SU-DHL-6 (cell line): Measurements from ENCODE around the gene CEP43.

Source experiments
- H2AFZ ChIP-seq: fragments of 200-600 bp; sonication (generic); 2 replicates; pipeline ENCODE4 v1.6.1; 2014; ENCODE audit warnings: low read depth, mild to moderate bottlenecking, moderate library complexity, mixed read lengths, antibody characterized with exemption, low read length; ENCODE audit not compliant: severe bottlenecking
- H3F3A ChIP-seq: fragments of 200-600 bp; shearing (Covaris generic); 2 replicates; pipeline ENCODE4 v1.6.0; 2016; ENCODE audit warnings: antibody characterized with exemption, mild to moderate bottlenecking; ENCODE audit not compliant: insufficient read depth
- H3K27ac ChIP-seq: fragments of 200-600 bp; sonication (generic); 2 replicates; pipeline ENCODE4 v1.5.1; 2016; ENCODE audit warnings: low read depth, mild to moderate bottlenecking, low read length, moderate library complexity, mixed read lengths
- H3K27me3 ChIP-seq: fragments of 200-600 bp; sonication (generic), shearing (Covaris generic); 2 replicates; pipeline ENCODE4 v1.6.0; 2014; ENCODE audit warnings: mild to moderate bottlenecking, low read length
- H3K36me3 ChIP-seq: fragments of 200-600 bp; sonication (generic); 2 replicates; pipeline ENCODE4 v1.6.1; 2014; ENCODE audit warnings: mild to moderate bottlenecking, low read length, mixed read lengths
- H3K4me2 ChIP-seq: fragments of 300-600, 200-600 bp; shearing (Covaris generic), sonication (generic); 2 replicates; pipeline ENCODE4 v1.6.0; 2014; ENCODE audit warnings: low read length, low read depth, mild to moderate bottlenecking; ENCODE audit not compliant: poor library complexity, severe bottlenecking
- H3K4me3 ChIP-seq: fragments of 200-600 bp; sonication (generic); 2 replicates; pipeline ENCODE4 v1.5.1; 2014; ENCODE audit warnings: antibody characterized with exemption, low read length, mild to moderate bottlenecking, mixed read lengths; ENCODE audit not compliant: insufficient read depth, poor library complexity, severe bottlenecking
- H3K79me2 ChIP-seq: fragments of 200-600 bp; sonication (generic); 2 replicates; pipeline ENCODE4 v1.6.1; 2014; ENCODE audit warnings: mild to moderate bottlenecking, low read length, moderate library complexity; ENCODE audit not compliant: insufficient read depth
- H3K9ac ChIP-seq: fragments of 200-600 bp; sonication (generic); 2 replicates; pipeline ENCODE4 v1.7.0; 2014; ENCODE audit warnings: mild to moderate bottlenecking, low read length
- H3K9me2 ChIP-seq: fragments of 200-600 bp; sonication (generic); replicated peaks from 2 replicates; pipeline ENCODE4 v1.6.1; 2014; ENCODE audit warnings: low read length; ENCODE audit not compliant: insufficient read depth
- H3K9me3 ChIP-seq: fragments of 200-600 bp; sonication (generic); 2 replicates; pipeline ENCODE4 v1.6.1; 2014; ENCODE audit warnings: low read length, mixed read lengths; ENCODE audit not compliant: insufficient read depth
- H4K20me1 ChIP-seq: fragments of 200-600 bp; sonication (generic); 2 replicates; pipeline ENCODE4 v1.6.1; 2014; ENCODE audit warnings: low read depth, mild to moderate bottlenecking, antibody characterized with exemption, low read length, moderate library complexity, mixed read lengths
- EZH2phosphoT487 ChIP-seq: fragments of 200-600 bp; sonication (generic), shearing (Covaris generic); conservative IDR thresholded peaks from 2 replicates; pipeline ENCODE4 v1.6.1; 2018; ENCODE audit warnings: mild to moderate bottlenecking, antibody characterized with exemption, low read length, moderate library complexity, mixed read lengths
- TF ChIP-seq, protein P1 (sequence below): fragments of 200-600 bp; sonication (generic); IDR thresholded peaks from one replicate; pipeline ENCODE4 v1.5.1; 2017; ENCODE audit warnings: antibody characterized with exemption, mild to moderate bottlenecking, low read length, moderate library complexity; ENCODE audit not compliant: insufficient read depth, poor library complexity, severe bottlenecking

Gene CEP43

DNA sequence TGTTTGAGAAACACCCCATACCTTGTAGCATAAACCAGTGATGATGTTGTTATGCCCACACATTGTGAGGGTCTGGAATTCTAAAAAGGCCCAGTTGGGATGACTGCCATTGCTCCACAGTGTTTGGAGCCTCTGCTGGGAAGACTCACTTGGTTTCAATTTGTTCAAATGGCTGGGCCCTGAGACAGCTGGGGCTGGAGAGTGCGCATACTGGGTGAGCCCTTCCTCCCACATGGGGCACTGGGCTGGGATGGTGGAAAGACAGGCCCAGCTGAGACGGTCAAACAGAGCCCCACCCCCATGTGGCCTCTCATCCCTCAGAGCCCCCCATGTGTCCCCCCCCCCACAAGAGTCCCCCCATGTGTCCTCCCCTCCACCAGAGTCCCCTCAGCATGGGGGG is 22.6 kb upstream of the CEP43 start:
- Histone ChIP-seq H3K79me2 (no peaks in the 10 kb centered on the region), H3K4me3 (no peak overlapping the region), H3K9ac (no peak overlapping the region), H3K36me3 (peaks cover 3% of the 10 kb centered on the region; the same call in 1 of the 2 replicates), H3K27me3 (no peaks in the 10 kb centered on the region), H3K9me3 (no peaks in the 10 kb centered on the region), H4K20me1 (no peaks in the 10 kb centered on the region), H3F3A (no peaks in the 10 kb centered on the region), H2AFZ (no peak overlapping the region), H3K9me2 (no peaks in the 10 kb centered on the region), H3K27ac (no peak overlapping the region), H3K4me2 (no peak overlapping the region)
- TF ChIP-seq, protein P1, sequence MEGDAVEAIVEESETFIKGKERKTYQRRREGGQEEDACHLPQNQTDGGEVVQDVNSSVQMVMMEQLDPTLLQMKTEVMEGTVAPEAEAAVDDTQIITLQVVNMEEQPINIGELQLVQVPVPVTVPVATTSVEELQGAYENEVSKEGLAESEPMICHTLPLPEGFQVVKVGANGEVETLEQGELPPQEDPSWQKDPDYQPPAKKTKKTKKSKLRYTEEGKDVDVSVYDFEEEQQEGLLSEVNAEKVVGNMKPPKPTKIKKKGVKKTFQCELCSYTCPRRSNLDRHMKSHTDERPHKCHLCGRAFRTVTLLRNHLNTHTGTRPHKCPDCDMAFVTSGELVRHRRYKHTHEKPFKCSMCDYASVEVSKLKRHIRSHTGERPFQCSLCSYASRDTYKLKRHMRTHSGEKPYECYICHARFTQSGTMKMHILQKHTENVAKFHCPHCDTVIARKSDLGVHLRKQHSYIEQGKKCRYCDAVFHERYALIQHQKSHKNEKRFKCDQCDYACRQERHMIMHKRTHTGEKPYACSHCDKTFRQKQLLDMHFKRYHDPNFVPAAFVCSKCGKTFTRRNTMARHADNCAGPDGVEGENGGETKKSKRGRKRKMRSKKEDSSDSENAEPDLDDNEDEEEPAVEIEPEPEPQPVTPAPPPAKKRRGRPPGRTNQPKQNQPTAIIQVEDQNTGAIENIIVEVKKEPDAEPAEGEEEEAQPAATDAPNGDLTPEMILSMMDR: no peak
- TF ChIP-seq EZH2phosphoT487: no peak

DNA sequence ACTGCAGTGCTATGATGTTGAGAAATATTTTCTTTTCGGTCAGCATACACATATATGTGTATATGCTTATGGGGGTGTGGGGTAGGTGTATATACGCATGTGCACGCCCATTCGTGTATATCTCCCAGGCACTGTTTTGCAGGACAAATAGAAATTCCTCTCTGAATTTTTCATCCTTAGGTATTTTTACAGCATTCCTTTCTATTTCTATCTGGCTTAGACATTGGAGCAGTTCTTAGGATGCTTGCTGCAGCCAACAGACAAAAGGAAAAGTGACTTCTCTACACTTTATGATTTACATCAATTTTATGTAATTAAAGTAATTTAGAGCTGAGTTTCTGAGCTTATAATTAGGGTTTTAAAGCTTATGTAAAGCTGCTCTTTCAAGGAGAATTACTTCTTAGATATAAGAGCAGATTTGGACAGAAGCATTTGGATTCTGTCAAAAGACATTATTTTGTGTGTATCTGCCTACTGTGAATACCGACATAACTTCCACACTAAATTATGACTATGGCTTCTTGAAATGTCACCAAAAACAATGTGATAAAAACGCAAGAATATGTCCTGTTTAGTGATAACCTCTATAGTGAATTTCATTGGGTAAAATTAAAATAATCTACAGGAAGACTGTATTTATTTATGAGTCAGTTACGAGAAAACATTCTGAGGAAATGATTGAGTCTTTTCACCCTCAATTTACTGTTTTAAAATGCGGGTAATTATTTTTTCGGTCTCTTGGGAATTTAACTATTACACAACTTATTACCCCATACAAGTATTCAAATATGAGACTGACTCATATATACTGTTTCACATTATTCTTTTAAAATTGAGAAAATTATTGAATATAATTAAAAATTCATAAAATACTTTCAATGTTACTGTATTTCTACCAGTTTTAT is 21.3 kb upstream of the CEP43 start:
- H3K9me3 ChIP-seq: no peaks in the 10 kb centered on the region
- H2AFZ ChIP-seq: no peak overlapping the region
- H3K9me2 ChIP-seq: no peaks in the 10 kb centered on the region
- H3K36me3 ChIP-seq: peaks cover 5% of the 10 kb centered on the region; the same call in 1 of the 2 replicates
- H3K9ac ChIP-seq: no peak overlapping the region
- H3F3A ChIP-seq: no peaks in the 10 kb centered on the region
- no peaks in the 10 kb centered on the region for H3K27me3 ChIP-seq
- TF ChIP-seq, protein P1: no peak
- TF ChIP-seq EZH2phosphoT487: no peak
- peaks cover 1% of the 10 kb centered on the region; the same call in 1 of the 2 replicates for H3K79me2 ChIP-seq
- no peak overlapping the region for H3K27ac ChIP-seq
- no peaks in the 10 kb centered on the region for H4K20me1 ChIP-seq
- no peak overlapping the region for H3K4me2 ChIP-seq
- no peak overlapping the region for H3K4me3 ChIP-seq

DNA sequence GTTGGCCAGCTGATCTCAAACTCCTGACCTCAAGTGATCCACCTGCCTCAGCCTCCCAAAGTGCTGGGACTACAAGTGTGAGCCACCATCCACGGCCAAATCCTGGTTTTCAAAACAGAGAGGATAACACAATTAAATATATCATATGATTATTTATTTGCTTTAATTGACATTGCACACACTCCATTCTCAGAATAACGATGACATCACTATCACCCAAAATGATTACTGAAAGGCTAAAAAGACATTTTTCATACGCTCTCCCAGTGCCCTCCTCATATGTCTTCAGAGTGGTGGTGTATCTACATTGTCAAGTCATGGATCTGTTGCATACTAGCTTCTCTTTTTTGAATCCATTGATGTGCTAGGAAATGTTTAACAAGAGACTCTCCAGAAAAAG is 18.5 kb upstream of the CEP43 start:
- Histone ChIP-seq H4K20me1 (no peaks in the 10 kb centered on the region), H3K4me3 (no peak overlapping the region), H3K4me2 (no peak overlapping the region), H3K9me2 (no peaks in the 10 kb centered on the region), H3K79me2 (peaks cover 27% of the 10 kb centered on the region), H3K27ac (no peak overlapping the region), H3K9me3 (no peaks in the 10 kb centered on the region), H3K27me3 (no peaks in the 10 kb centered on the region), H3K9ac (no peak overlapping the region), H3K36me3 (peaks cover 13% of the 10 kb centered on the region; the same call in 1 of the 2 replicates), H3F3A (no peaks in the 10 kb centered on the region), H2AFZ (no peak overlapping the region)
- TF ChIP-seq, protein P1: no peak
- TF ChIP-seq EZH2phosphoT487: no peak
